ENCODE results near the gene GRIN2C. TPM values are rescaled to one million over a fixed set of nuclear protein-coding genes. Genes with fewer than 3 reads are reported as not detected.

Gene GRIN2C
- total RNA-seq, 1 experiment from 2014 or later = not detected

- in situ Hi-C loops (cut with HindIII; ENCODE audit: low pct_unique_long_range_greater_than_20kb, low sequenced_read_pairs) = no loop called here
- DNase-seq (ENCODE audit: low read depth, low spot score) = no peak
Observed at GRCh38 chr17:74868908-74869255, 9.2 kb upstream of the GRIN2C start.

- DNase-seq (ENCODE audit: low read depth, low spot score) = no peak
- in situ Hi-C loops (cut with HindIII; ENCODE audit: low pct_unique_long_range_greater_than_20kb, low sequenced_read_pairs) = no loop called here
Observed at GRCh38 chr17:74868251-74868907, 8.7 kb upstream of the GRIN2C start.

GRCh38 chr17:74866198-74866835 lies 6.6 kb upstream of the GRIN2C start:
- no peak for DNase-seq (ENCODE audit: low read depth, low spot score)
- in situ Hi-C loops (cut with HindIII; ENCODE audit: low pct_unique_long_range_greater_than_20kb, low sequenced_read_pairs) = no loop called here

- in situ Hi-C loops (cut with HindIII; ENCODE audit: low pct_unique_long_range_greater_than_20kb, low sequenced_read_pairs) = no loop called here
Observed at GRCh38 chr17:74865504-74866197, 6.0 kb upstream of the GRIN2C start.

GRCh38 chr17:74864866-74865395 lies 5.2 kb upstream of the GRIN2C start:
- in situ Hi-C loops (cut with HindIII; ENCODE audit: low pct_unique_long_range_greater_than_20kb, low sequenced_read_pairs) = no loop called here
- DNase-seq (ENCODE audit: low read depth, low spot score) = peak; percentile 81

More at GRCh38 chr17:74865504-74866197, 6.0 kb upstream of the GRIN2C start:
- no peak for DNase-seq (ENCODE audit: low read depth, low spot score)

- in situ Hi-C loops (cut with HindIII; ENCODE audit: low pct_unique_long_range_greater_than_20kb, low sequenced_read_pairs) = no loop called here
- no peak for DNase-seq (ENCODE audit: low read depth, low spot score)
Observed at GRCh38 chr17:74864297-74864865, 4.7 kb upstream of the GRIN2C start.

- in situ Hi-C loops (cut with HindIII; ENCODE audit: low pct_unique_long_range_greater_than_20kb, low sequenced_read_pairs) = no loop called here
- no peak for DNase-seq (ENCODE audit: low read depth, low spot score)
Observed at GRCh38 chr17:74863420-74864296, 4.0 kb upstream of the GRIN2C start.

- no peak for DNase-seq (ENCODE audit: low read depth, low spot score)
- in situ Hi-C loops (cut with HindIII; ENCODE audit: low pct_unique_long_range_greater_than_20kb, low sequenced_read_pairs) = no loop called here
Observed at GRCh38 chr17:74862919-74863318, 3.2 kb upstream of the GRIN2C start.

- in situ Hi-C loops (cut with HindIII; ENCODE audit: low pct_unique_long_range_greater_than_20kb, low sequenced_read_pairs) = no loop called here
- DNase-seq (ENCODE audit: low read depth, low spot score) = peak; percentile 84
Observed at GRCh38 chr17:74862108-74862901, 2.6 kb upstream of the GRIN2C start.

GRCh38 chr17:74861662-74862107 lies 2.0 kb upstream of the GRIN2C start:
- in situ Hi-C loops (cut with HindIII; ENCODE audit: low pct_unique_long_range_greater_than_20kb, low sequenced_read_pairs) = no loop called here

GRCh38 chr17:74860872-74861661 lies 1.4 kb upstream of the GRIN2C start:
- DNase-seq (ENCODE audit: low read depth, low spot score) = no peak
- in situ Hi-C loops (cut with HindIII; ENCODE audit: low pct_unique_long_range_greater_than_20kb, low sequenced_read_pairs) = no loop called here

More at GRCh38 chr17:74861662-74862107, 2.0 kb upstream of the GRIN2C start:
- DNase-seq (ENCODE audit: low read depth, low spot score) = no peak

GRCh38 chr17:74860229-74860871 lies 665 bp upstream of the GRIN2C start:
- in situ Hi-C loops (cut with HindIII; ENCODE audit: low pct_unique_long_range_greater_than_20kb, low sequenced_read_pairs) = no loop called here
- no peak for DNase-seq (ENCODE audit: low read depth, low spot score)

GRCh38 chr17:74858672-74859458 lies 820 bp downstream of the GRIN2C start:
- in situ Hi-C loops (cut with HindIII; ENCODE audit: low pct_unique_long_range_greater_than_20kb, low sequenced_read_pairs) = no loop called here

GRCh38 chr17:74857191-74857590 lies 2.5 kb downstream of the GRIN2C start:
- in situ Hi-C loops (cut with HindIII; ENCODE audit: low pct_unique_long_range_greater_than_20kb, low sequenced_read_pairs) = no loop called here

More at GRCh38 chr17:74858672-74859458, 820 bp downstream of the GRIN2C start:
- DNase-seq (ENCODE audit: low read depth, low spot score) = no peak

GRCh38 chr17:74856112-74856511 lies 3.6 kb downstream of the GRIN2C start:
- no peak for DNase-seq (ENCODE audit: low read depth, low spot score)
- in situ Hi-C loops (cut with HindIII; ENCODE audit: low pct_unique_long_range_greater_than_20kb, low sequenced_read_pairs) = no loop called here

More at GRCh38 chr17:74857191-74857590, 2.5 kb downstream of the GRIN2C start:
- no peak for DNase-seq (ENCODE audit: low read depth, low spot score)

All from SK-MEL-5 (cell line).